GM21717 (cell line): ENCODE measurements around the gene HTRA3.

Experiments used
- ATAC-seq: cut with Tn5 transposase; IDR thresholded peaks from one replicate; pipeline ENCODE4 v1.9.1; 2021; ENCODE audit warnings: mild to moderate bottlenecking, moderate library complexity; ENCODE audit not compliant: unreplicated experiment

HTRA3 gene

DNA sequence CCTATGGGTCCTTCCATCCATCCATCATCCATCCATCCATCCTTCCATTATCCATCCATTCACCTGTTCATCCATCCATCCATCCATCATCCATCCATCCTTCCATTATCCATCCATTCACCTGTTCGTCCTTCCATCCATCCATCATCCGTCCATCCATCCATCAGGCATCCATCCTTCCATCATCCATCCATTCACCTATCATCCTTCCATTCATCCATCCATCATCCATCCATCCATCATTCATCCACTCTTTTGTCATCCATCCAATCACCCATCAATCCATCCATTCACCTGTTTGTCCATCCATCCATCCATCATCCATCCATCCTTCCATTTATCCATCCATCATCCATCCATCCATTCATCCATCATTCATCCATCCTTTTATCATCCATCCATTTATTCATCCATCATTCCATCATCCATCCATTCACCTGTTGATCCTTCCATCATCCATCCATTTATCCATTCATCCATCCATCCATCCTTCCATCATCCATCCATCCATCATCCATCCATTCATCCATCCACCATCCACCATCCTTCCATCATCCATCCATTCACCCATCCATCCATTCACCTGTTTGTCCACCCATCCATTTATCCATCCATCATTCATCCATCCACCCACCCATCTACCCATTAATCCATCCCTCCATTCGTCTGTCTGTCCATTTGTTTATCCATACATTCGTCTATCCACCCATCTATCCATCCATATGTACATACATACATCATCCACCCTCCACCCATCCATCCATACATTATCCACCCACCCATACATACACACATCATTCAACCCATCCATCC is 35.7 kb upstream of the HTRA3 start:
- ATAC-seq, result no peak

DNA sequence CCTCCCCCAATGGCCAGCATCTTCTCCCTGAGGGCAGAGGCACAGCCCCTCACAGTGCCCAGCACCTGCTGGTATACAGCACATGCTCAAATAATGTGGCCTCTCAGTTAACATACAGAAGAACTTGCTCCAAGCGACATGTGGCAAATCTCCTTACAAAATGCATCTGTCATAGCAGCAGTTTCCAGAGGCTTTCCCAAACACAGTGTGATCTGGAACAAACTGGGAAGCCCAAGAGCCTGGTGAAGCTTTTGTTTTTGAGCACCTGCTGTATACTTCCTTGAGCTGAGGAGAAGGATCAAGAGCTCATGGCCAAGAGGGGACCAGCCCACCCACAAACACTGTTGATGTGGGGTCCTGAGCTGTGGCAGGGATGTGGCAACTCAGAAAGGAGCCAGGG is 34.8 kb upstream of the HTRA3 start:
- no peak for ATAC-seq

DNA sequence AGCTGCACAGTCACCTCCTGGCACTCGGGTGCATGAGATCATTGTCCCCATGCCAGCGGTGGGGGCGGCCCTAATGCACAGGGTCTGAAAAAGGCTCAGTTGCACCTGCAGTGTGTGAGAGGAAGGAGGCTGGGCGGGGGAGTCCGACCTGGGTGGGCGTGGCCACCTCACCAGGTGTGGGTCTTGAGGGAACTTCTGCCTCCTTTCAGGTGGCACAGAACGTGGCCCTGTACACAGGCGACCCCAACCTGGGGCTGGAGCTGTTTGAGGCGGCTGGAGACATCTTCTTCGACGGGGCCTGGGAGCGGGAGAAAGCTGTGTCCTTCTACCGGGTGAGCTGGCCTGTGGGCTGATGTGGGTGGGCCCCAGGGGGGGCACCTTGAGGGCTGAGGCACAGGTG is 34.3 kb upstream of the HTRA3 start:
- ATAC-seq, result no peak

DNA sequence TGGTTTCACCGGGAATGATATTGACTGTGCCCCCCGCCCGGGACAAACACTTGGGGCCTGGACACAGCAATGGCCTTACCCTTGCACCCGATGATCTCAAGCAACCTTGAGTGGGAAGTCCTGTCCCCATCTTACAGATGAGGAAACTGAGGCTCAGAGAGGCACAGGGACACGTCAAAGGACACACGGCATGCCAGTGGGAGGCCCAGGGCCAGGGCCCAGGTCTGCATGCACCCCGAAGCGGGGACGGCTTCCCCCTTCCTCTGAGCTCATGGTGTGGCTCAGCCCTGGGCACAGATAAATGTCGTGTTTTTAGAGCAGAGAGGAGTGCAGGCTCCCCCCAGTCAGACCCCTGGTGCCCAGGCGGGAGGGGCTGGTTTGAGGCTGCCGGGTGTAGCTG is 33.9 kb upstream of the HTRA3 start:
- ATAC-seq, result no peak

DNA sequence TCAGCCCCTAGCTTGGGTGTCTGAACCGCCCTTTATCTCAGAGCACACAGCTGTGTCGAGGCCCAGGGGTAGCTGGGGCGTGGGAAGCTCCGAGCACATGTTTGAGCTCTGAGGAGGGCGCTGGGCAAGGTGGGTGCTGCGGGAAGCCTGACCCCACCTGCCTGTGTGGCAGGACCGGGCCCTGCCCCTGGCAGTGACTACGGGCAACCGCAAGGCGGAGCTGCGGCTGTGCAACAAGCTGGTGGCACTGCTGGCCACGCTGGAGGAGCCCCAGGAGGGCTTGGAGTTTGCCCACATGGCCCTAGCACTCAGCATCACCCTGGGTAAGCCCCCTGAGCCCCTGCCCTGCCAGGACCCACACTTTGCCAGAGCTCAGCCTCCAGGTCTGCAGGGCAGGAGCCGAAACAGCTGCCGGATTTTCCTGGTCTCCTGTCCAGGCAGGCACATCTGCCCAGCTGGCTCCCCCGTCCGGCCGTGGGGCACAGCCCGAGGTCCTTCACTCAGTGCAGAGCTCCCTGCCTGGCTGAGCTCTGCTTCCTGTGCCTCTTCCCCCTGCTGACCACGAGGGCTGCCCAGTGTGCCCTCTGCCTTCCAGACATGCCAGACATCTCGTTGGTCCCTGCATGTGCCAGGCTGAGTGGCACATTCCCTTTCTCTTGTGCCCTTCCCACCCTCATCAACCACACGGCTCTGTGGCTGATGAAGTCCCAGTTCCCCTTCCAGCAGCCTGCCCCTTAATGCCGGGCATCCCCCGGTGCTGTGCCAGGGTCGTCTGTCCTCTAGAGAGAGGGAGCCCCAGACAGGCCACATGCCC is 33.2 kb upstream of the HTRA3 start:
- ATAC-seq, result no peak

DNA sequence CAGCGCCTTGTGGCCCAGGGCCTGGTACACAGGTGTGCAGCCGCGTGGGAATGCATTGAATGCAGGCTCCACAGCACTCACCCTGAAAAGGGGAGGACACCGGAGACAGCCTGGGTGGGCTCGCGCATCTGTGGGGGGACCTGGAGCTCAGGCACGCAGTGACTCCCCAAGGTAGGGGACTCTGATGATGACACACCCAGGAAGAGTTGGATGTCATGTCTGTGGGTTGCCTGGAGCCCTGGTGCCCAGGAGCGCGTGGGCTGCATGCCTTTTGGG is 32.7 kb upstream of the HTRA3 start:
- no peak for ATAC-seq

DNA sequence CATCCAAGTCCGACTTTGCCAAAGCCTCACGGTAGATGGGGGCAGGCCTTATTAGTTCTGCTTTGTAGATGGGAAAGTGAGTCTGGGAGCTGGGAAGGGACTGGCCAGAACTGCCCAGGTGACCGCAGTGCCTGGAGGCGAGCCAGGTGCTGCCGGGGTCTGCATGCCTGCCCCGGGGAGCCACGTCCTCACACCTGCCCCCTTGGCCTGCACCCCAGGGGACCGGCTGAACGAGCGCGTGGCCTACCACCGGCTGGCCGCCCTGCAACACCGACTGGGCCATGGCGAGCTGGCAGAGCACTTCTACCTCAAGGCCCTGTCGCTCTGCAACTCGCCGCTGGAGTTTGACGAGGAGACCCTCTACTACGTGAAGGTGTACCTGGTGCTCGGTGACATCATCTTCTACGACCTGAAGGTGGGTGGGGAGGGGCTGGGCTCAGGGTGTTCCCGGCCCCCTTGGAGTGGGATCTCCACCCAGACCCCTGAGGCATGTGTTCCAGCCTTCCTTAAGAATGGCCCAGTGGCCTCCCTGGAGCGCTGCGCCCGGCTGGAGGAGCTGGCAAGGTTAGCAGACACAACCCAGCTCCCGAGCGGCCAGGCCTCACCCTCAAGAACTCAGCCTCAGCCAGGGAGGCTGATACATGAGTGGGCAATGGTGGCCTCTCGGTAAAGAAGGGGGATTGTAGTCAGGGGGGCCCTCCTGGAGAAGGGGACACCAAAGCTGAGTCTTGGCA is 32.1 kb upstream of the HTRA3 start:
- no peak for ATAC-seq

DNA sequence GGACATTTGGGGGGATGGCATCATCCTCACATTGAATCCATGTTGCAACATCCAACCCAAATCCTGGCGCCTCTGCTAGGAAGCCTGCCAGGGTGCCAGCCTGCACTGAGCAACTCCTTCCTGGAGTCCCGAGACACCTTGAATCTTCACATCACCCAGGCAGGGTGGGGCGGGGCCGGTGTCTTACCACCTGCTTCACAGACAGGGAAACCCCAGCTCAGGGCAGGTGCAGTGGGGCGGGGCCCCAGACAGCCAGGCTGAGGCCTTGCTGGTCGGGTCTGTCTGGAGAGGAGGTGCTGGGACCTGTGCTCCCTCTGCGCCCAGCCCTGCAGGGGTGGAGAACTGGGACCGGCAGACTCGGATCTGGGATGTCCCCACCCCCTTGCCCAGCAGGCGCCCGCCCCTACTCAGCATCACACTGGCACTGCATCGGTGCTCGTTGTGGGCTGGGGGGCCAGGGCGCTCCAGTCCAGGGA is 31.5 kb upstream of the HTRA3 start:
- no peak for ATAC-seq

DNA sequence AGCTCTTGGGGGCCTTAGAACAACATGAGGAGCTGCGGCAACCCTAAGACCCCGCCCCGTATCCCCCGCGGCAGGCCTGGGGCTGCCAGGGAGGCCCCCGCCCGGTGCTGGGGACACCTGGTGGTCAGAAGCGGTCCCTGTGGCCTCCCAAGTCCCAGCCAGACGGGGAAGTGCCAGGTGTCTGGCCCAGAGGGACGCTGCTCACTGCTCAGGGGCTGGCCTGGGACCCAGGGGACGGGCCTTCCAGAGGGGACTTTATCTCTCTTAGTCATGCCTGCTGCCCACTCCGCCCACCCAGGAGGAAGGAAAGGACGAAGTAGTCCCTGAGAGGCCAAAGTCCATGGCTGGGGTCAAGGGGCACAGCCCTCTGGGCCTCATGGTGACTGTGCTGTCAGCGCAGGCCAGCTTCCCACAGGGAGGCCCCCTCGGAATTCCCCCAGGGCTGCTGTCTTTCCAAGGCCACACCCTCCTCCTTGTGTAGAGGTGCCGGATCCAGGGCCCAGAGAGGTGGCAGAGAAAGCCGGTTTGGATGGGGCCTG is 31.0 kb upstream of the HTRA3 start:
- no peak for ATAC-seq

DNA sequence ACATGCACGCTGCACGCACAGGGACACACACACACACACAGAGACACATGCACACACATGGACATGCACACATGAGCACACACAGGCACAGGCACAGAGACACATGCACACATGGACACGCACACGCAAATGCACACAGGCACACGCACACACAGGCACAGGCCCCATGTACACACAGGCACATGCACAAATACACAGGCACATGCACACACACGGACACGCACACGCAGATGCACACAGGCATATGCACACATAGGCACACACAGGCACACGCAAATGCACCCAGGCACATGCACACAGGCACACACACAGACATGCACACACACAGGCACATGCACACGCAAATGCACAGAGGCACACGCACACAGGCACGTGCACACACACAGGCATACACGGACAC is 30.3 kb upstream of the HTRA3 start:
- no peak for ATAC-seq

DNA sequence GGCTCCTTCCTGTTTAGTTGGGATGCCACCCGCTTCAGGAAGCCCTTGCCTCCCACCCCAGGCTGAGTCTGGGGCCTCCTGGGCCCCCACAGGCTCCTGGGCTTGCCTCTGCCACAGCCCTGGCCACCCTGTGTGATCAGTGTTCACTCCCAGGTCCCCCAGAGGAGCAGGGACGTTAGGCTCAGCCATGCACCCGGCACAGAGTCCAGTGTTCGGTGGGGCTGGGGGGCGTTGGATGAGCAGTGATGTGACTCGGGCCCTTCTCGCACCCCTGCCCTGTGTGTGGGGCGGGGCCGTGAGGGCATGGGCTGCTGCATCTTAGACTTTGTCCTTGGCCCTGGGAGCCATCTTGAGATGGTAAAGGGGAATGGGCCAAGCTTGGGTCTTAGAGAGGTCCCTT is 29.9 kb upstream of the HTRA3 start:
- no peak for ATAC-seq

DNA sequence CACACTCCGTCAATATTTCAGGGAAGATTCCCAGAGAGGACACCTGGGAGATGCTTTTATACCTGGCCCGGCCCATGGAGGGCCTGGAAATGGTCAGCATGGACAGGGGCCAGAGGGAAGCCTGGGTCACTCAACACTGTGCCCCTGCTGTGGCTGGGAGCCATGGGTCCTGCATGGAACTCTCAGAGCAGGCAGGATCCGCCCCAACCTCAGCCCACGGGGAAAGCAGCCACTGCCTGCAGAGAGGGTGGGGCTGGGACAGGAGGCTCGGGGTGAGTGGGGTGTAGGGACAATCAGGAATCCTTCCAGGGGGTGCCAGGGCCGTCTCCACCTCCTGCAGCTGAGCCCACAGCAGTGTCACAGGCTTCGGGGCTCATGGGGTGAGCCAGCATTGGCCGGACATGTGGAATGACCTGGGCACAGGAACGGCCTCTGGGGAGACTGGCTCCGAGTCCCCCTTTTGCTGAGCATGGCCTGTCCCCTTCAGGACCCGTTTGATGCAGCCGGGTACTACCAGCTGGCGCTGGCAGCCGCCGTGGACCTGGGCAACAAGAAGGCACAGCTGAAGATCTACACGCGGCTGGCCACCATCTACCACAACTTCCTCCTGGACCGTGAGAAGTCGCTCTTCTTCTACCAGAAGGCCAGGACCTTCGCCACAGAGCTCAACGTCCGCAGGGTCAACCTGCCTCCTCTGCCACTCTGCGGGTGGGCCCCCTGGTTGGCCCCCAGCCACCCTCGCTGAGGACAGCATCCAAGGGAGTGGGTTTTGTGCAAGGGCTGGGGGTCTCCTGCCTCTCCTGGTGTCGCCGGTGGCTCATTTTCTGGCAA is 29.1 kb upstream of the HTRA3 start:
- no peak for ATAC-seq

DNA sequence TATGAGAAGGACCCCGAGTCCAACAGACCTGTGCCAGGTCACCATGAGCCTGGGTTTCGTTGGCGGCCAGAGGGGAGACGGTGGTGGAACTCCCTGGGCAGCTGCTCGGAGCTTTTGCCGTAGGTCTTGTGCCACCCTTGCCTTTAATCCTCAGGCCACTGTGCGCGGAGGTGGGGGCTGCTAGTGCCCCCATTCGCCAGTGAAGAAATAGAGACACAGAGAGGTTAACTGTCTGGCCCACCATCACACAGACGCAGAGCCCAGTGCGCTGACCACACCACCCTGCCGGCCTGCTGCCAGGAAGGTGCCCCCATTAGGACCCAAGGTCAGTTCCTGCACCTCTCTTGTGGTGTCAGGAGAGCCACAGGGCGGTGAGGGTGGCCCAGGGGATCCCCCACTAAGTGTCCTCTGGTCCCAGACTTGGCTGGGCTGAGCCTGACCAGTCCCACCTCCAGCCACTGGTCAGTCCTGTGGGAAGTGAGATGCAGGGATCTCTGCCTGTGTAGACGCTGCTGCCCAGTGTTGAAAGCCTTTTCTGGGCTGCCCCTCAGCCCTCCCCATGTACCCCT is 28.3 kb upstream of the HTRA3 start:
- ATAC-seq, result no peak

DNA sequence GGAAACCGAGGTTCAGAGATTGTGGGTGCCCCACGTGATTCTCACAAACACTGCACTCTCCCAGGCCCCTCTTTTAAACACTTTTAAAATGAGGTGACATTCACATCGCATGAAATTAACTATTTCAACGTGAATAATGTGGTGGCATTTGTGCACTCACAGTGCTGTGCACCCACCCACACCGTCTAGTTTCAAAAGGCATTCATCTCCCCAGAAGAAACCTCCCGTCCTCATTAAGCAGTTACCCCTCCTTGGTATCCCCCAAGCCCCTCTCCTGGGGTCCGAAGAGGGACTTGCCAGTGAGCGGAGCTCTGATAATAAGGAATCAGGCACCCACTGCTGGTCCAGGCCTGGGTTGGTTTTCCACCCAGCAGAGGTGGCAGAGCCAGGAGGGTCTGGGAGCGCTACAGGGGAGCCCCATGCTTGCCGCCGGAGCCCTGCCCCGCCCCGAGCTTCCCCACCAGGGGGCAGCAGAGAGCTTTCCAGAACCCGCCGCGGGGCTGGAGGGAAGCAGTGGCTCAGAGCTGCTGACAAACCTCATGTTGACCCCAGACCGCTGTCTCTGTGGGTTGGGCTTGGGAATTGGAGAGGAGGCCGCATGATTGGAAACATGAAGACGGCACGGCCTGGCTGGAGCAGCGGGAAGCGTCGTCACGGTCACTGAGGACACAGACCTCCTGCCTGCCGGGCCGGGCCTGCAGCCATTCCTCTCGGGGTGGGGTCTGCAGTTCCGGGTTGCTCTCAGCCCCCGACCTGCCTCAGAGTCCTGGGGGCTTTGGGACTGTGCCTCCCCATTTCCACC is 27.5 kb upstream of the HTRA3 start:
- no peak for ATAC-seq

DNA sequence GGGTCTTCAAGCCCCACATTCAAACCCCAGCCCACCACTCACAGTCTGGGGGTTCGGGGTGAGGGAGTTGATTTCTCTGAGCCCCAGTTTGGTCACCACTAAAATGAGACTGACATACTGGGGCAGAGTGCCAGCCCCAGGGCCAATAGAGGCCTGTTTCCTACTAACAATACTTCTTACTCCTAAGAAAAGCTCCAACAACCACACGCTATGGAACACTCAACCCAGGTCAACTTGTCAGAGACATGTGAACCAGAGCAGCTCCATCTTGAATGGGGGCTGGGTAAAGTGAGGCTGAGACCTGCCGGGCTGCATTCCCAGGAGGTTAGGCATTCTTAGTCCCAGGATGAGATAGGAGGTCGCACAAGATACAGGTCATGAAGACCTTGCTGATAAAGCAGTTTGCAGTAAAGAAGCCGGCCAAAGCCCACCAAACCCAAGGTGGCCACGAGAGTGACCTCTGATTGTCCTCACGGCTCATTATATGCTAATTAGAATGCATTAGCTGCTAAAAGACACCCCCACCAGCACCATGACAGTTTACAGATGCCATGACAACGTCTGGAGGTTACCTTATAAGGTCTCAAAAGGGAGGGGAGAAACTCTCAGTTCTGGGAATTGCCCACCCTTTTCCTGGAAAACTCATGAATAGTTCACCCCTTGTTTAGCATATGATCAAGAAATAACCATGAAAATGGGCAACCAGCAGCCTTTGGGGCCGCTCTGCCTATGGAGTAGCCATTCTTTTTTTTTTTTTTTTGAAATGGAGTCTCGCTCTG is 26.6 kb upstream of the HTRA3 start:
- no peak for ATAC-seq

DNA sequence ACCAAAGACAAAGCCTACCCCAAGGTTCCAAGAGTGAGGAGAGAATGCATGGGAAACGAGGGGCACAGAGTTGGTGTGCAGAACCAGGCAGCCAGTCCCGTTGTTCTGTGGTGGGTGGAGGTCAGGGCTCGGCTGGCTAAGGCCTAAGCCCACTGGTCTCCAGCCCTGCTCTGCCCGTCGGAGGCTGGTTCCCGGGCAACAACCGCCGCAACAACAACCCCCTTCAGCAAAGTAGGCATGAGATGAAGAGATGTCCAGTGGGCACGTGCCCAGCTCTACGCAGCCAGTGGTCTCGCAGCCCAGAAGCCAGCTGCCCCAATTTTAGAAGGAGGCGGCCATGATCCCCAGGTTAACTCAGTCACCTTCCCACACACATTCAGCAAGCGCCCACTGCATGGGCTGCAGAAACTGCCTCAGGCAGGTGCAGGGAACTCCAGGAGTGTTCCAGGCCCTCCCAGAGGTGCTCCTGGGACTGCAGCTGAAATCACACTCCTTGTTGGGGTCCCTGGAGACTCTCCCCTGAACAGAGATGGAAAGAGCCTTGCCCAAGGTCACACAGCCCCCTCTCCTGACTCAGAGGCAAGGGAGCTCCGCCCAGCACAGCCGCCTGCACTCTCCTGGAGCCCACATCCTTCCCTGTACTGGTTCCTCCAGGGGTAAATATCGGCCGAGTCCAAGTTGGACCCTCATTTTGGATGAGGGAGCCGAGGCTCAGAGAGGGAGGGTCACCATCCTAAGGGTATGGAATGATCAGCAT is 25.4 kb upstream of the HTRA3 start:
- ATAC-seq, result no peak

DNA sequence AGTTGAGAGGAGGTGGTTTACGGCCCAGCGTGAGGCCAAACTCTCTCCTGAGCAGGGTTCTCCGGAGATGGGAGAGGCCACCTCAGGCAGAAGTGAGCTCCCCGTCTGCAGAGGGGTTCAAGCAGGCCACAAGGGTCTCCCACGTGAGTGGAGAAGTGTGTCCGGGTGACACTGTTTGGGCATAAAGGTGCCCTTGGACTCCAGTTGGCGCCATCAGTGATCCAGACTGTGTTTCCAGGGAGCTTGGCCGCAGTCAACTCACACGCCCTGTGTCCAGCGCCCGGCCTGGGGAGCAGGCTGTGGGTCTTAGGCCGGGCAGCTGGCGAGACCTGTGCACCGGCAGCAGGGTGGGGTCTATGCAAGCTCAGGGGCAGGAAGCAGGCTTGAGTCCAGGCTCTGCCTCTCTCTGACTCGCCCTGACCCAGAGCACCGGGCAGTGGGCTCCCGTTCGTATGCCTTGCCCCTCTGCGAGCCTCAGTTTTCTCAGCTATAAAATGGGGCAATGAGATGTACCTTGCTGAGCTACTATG is 24.6 kb upstream of the HTRA3 start:
- ATAC-seq, result no peak
